GM21737 (cell line): Measurements from ENCODE around the gene HPSE2.

Source experiments
- ATAC-seq: cut with Tn5 transposase; IDR thresholded peaks from one replicate; pipeline ENCODE4 v1.9.1; 2021; ENCODE audit warnings: mild to moderate bottlenecking, moderate library complexity; ENCODE audit not compliant: unreplicated experiment

Gene HPSE2

GRCh38 chr10:98713586-98713985 lies 522.1 kb downstream of the HPSE2 start:
- ATAC-seq = no peak

- ATAC-seq = no peak
Observed at GRCh38 chr10:98696516-98696915, 539.1 kb downstream of the HPSE2 start.

- ATAC-seq = no peak
Observed at GRCh38 chr10:98694883-98695282, 540.8 kb downstream of the HPSE2 start.

- no peak for ATAC-seq
Observed at GRCh38 chr10:98694014-98694413, 541.6 kb downstream of the HPSE2 start.

GRCh38 chr10:98687685-98688084 lies 548.0 kb downstream of the HPSE2 start:
- ATAC-seq = no peak

- ATAC-seq = no peak
Observed at GRCh38 chr10:98684019-98684899, 551.4 kb downstream of the HPSE2 start.

GRCh38 chr10:98676895-98677294 lies 558.8 kb downstream of the HPSE2 start:
- ATAC-seq = no peak

GRCh38 chr10:98675902-98676301 lies 559.8 kb downstream of the HPSE2 start:
- no peak for ATAC-seq

- no peak for ATAC-seq
Observed at GRCh38 chr10:98673171-98673782, 562.4 kb downstream of the HPSE2 start.

GRCh38 chr10:98667081-98667480 lies 568.6 kb downstream of the HPSE2 start:
- no peak for ATAC-seq

GRCh38 chr10:98666276-98666675 lies 569.4 kb downstream of the HPSE2 start:
- no peak for ATAC-seq

- ATAC-seq = no peak
Observed at GRCh38 chr10:98664329-98665042, 571.2 kb downstream of the HPSE2 start.

GRCh38 chr10:98659951-98660350 lies 575.7 kb downstream of the HPSE2 start:
- ATAC-seq = no peak

- no peak for ATAC-seq
Observed at GRCh38 chr10:98655492-98655891, 580.2 kb downstream of the HPSE2 start.

GRCh38 chr10:98649170-98649569 lies 586.5 kb downstream of the HPSE2 start:
- ATAC-seq = no peak

- ATAC-seq = no peak
Observed at GRCh38 chr10:98646998-98647917, 588.4 kb downstream of the HPSE2 start.

- no peak for ATAC-seq
Observed at GRCh38 chr10:98644466-98644865, 591.2 kb downstream of the HPSE2 start.

- no peak for ATAC-seq
Observed at GRCh38 chr10:98642281-98642680, 593.4 kb downstream of the HPSE2 start.

GRCh38 chr10:98638920-98639319 lies 596.7 kb downstream of the HPSE2 start:
- no peak for ATAC-seq

- ATAC-seq = no peak
Observed at GRCh38 chr10:98636921-98637329, 598.7 kb downstream of the HPSE2 start.
